ENCODE results near the gene PHF19. TPM values are rescaled to one million over a fixed set of nuclear protein-coding genes. Genes with fewer than 3 reads are reported as not detected.

Gene PHF19
- total and polyA plus RNA-seq, 2 of the 8 experiments (the other 6 are each of a cell fraction or from before 2014, with no cell fraction given) = 28.2 to 31.8 TPM

GRCh38 chr9:120892748-120893610, 16.0 kb upstream of the PHF19 start (continued):
- TF ChIP-seq MAX (IDR thresholded peaks at IDR 0.05) (no peak), EZH2 (IDR thresholded peaks at IDR 0.05; ENCODE audit: low read depth, low read length, severe bottlenecking) (no peak), BRCA1 (IDR thresholded peaks at IDR 0.05; ENCODE audit: low read depth, low read length) (no peak), CHD7 (IDR thresholded peaks at IDR 0.05; ENCODE audit: insufficient replicate concordance, low read length) (no peak), FOSL1 (IDR thresholded peaks at IDR 0.05; ENCODE audit: insufficient read depth, low read depth, low read length) (no peak), CHD2 (IDR thresholded peaks at IDR 0.05; ENCODE audit: low read length) (no peak), HDAC6 (IDR thresholded peaks at IDR 0.05; ENCODE audit: low read depth, low read length) (no peak), RXRA (IDR thresholded peaks at IDR 0.05; ENCODE audit: insufficient read depth, low read depth, low read length) (no peak)
